GM23338 (cell line): ENCODE data around the gene PRKAR1B. TPM values are rescaled to one million over a fixed set of nuclear protein-coding genes. Genes with fewer than 3 reads are reported as not detected.

Experiments used
- ATAC-seq: fragments of 200-7000 bp; cut with Tn5 transposase; 3 replicates; pipeline ENCODE4 v1.9.1; 2020
- DNase-seq: peaks from one replicate; pipeline ENCODE4 v3.0.0-alpha.2; 2015; ENCODE audit warnings: low spot score
- H2AFZ ChIP-seq: fragments of 200-600 bp; sonication (generic); 2 replicates; pipeline ENCODE4 v1.8.0; 2016; ENCODE audit warnings: antibody characterized with exemption, mild to moderate bottlenecking, moderate library complexity
- H3F3A ChIP-seq: fragments of 200-600 bp; sonication (generic); replicated peaks from 2 replicates; pipeline ENCODE4 v1.8.0; 2017; ENCODE audit warnings: antibody characterized with exemption, mixed run types, low read depth
- H3K27ac ChIP-seq: fragments of 200-600 bp; sonication (generic); 2 replicates; pipeline ENCODE4 v1.6.1; 2016; ENCODE audit warnings: low read depth
- H3K27me3 ChIP-seq: fragments of 200-600 bp; sonication (generic); 2 replicates; pipeline ENCODE4 v1.8.0; 2016; ENCODE audit warnings: mild to moderate bottlenecking, mixed run types, moderate library complexity; ENCODE audit not compliant: insufficient read depth
- H3K36me3 ChIP-seq: fragments of 200-600 bp; sonication (generic); 2 replicates; pipeline ENCODE4 v1.8.0; 2016; ENCODE audit warnings: mild to moderate bottlenecking; ENCODE audit not compliant: insufficient read depth
- H3K4me1 ChIP-seq: fragments of 200-600 bp; sonication (generic); 2 replicates; pipeline ENCODE4 v1.8.0; 2016; ENCODE audit warnings: mild to moderate bottlenecking, moderate library complexity; ENCODE audit not compliant: insufficient read depth
- H3K4me2 ChIP-seq: fragments of 200-600 bp; sonication (generic); 2 replicates; pipeline ENCODE4 v1.7.1; 2017; ENCODE audit warnings: mixed run types
- H3K4me3 ChIP-seq: fragments of 200-600 bp; sonication (generic); 2 replicates; pipeline ENCODE4 v1.6.1; 2016; ENCODE audit warnings: mixed run types
- H3K79me2 ChIP-seq: fragments of 200-600 bp; sonication (generic); replicated peaks from 2 replicates; pipeline ENCODE4 v1.8.0; 2017; ENCODE audit warnings: mild to moderate bottlenecking; ENCODE audit not compliant: insufficient read depth
- H3K9me2 ChIP-seq: fragments of 200-600 bp; sonication (generic); 2 replicates; pipeline ENCODE4 v1.8.0; 2017; ENCODE audit not compliant: insufficient read depth
- H4K20me1 ChIP-seq: fragments of 200-600 bp; sonication (generic); replicated peaks from 2 replicates; pipeline ENCODE4 v1.8.0; 2017; ENCODE audit warnings: mild to moderate bottlenecking; ENCODE audit not compliant: insufficient read depth
- H3K27ac Mint-ChIP-seq: 2 replicates; pipeline ENCODE4 v1.8.0; 2020; ENCODE audit warnings: inconsistent platforms, mild to moderate bottlenecking, moderate library complexity, mixed read lengths
- H3K27me3 Mint-ChIP-seq: 3 replicates; pipeline ENCODE4 v1.8.0; 2022; ENCODE audit warnings: low read depth, mild to moderate bottlenecking, moderate library complexity, mixed read lengths, inconsistent platforms; ENCODE audit not compliant: insufficient read depth, poor library complexity
- H3K36me3 Mint-ChIP-seq: 3 replicates; pipeline ENCODE4 v1.8.0; 2021; ENCODE audit warnings: low read depth, mild to moderate bottlenecking, inconsistent platforms, moderate library complexity, mixed read lengths
- H3K4me1 Mint-ChIP-seq: 3 replicates; pipeline ENCODE4 v1.8.0; 2020; ENCODE audit warnings: mild to moderate bottlenecking, inconsistent platforms, mixed read lengths
- H3K4me3 Mint-ChIP-seq: 3 replicates; pipeline ENCODE4 v1.8.0; 2021; ENCODE audit warnings: moderate library complexity, mild to moderate bottlenecking, inconsistent platforms, mixed read lengths
- H3K9me3 Mint-ChIP-seq: 3 replicates; pipeline ENCODE4 v1.8.0; 2020; ENCODE audit warnings: moderate library complexity, mild to moderate bottlenecking, inconsistent platforms, mixed read lengths
- CREB1 ChIP-seq: fragments of 250-450 bp; sonication (Bioruptor Pico); IDR thresholded peaks from 2 replicates; pipeline ENCODE4 v1.5.0; 2020; ENCODE audit warnings: low read depth, mild to moderate bottlenecking, moderate library complexity
- ETS1 ChIP-seq: IDR thresholded peaks from 2 replicates; pipeline ENCODE4 v1.6.1; 2016; ENCODE audit warnings: antibody characterized with exemption
- EZH2 ChIP-seq: fragments of 200-600 bp; sonication (generic); IDR thresholded peaks from one replicate; pipeline ENCODE4 v1.8.0; 2017; ENCODE audit warnings: antibody characterized with exemption, mild to moderate bottlenecking, low read depth; ENCODE audit not compliant: unreplicated experiment
- JUNB ChIP-seq: IDR thresholded peaks from one replicate; pipeline ENCODE4 v1.6.1; 2016; ENCODE audit warnings: antibody characterized with exemption; ENCODE audit not compliant: unreplicated experiment
- NANOG ChIP-seq: IDR thresholded peaks from 2 replicates; pipeline ENCODE4 v1.6.1; 2016; ENCODE audit warnings: antibody characterized with exemption, borderline replicate concordance
- POLR2AphosphoS5 ChIP-seq: IDR thresholded peaks from 2 replicates; pipeline ENCODE4 v1.6.1; 2016; ENCODE audit warnings: antibody characterized with exemption, low read depth
- STAT1 ChIP-seq: IDR thresholded peaks from one replicate; pipeline ENCODE4 v1.6.1; 2016; ENCODE audit warnings: antibody characterized with exemption; ENCODE audit not compliant: unreplicated experiment
- ZNF114 ChIP-seq: fragments of 250-450 bp; sonication (Bioruptor Pico); IDR thresholded peaks from 2 replicates; pipeline ENCODE4 v1.5.0; 2020; ENCODE audit warnings: mild to moderate bottlenecking, moderate library complexity
- ZNF462 ChIP-seq: fragments of 250-450 bp; sonication (Bioruptor Pico); IDR thresholded peaks from 2 replicates; pipeline ENCODE4 v1.5.0; 2020; ENCODE audit warnings: mild to moderate bottlenecking, moderate library complexity
- polyA plus RNA-seq: library from polyadenylated mRNA; unstranded; fragments of >200 nt; fragmentation: Nextera tagmentation; extraction: Ambion mirVana; gene quantifications from 2 replicates; pipeline ENCODE4 v1.2.1, GENCODE V29; 2016
- total RNA-seq: library from RNA; depleted of rRNA; stranded (reverse); fragments of >200 nt; shearing (Covaris generic); gene quantifications from 2 replicates; pipeline ENCODE4 v1.2.3, GENCODE V29; 2014
- TF ChIP-seq, protein P1 (sequence below): IDR thresholded peaks from one replicate; pipeline ENCODE4 v1.6.1; 2018; ENCODE audit warnings: antibody characterized with exemption; ENCODE audit not compliant: unreplicated experiment

PRKAR1B gene
- total and polyA plus RNA-seq, 2 experiments from 2014 or later, result 35.7 to 36.7 TPM

GRCh38 chr7:685540-685939, 41.5 kb downstream of the PRKAR1B start (continued):
- no peak for TF ChIP-seq STAT1
- TF ChIP-seq, protein P1, sequence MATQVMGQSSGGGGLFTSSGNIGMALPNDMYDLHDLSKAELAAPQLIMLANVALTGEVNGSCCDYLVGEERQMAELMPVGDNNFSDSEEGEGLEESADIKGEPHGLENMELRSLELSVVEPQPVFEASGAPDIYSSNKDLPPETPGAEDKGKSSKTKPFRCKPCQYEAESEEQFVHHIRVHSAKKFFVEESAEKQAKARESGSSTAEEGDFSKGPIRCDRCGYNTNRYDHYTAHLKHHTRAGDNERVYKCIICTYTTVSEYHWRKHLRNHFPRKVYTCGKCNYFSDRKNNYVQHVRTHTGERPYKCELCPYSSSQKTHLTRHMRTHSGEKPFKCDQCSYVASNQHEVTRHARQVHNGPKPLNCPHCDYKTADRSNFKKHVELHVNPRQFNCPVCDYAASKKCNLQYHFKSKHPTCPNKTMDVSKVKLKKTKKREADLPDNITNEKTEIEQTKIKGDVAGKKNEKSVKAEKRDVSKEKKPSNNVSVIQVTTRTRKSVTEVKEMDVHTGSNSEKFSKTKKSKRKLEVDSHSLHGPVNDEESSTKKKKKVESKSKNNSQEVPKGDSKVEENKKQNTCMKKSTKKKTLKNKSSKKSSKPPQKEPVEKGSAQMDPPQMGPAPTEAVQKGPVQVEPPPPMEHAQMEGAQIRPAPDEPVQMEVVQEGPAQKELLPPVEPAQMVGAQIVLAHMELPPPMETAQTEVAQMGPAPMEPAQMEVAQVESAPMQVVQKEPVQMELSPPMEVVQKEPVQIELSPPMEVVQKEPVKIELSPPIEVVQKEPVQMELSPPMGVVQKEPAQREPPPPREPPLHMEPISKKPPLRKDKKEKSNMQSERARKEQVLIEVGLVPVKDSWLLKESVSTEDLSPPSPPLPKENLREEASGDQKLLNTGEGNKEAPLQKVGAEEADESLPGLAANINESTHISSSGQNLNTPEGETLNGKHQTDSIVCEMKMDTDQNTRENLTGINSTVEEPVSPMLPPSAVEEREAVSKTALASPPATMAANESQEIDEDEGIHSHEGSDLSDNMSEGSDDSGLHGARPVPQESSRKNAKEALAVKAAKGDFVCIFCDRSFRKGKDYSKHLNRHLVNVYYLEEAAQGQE, result no peak
- no peak for TF ChIP-seq EZH2
- TF ChIP-seq ETS1, result no peak

DNA sequence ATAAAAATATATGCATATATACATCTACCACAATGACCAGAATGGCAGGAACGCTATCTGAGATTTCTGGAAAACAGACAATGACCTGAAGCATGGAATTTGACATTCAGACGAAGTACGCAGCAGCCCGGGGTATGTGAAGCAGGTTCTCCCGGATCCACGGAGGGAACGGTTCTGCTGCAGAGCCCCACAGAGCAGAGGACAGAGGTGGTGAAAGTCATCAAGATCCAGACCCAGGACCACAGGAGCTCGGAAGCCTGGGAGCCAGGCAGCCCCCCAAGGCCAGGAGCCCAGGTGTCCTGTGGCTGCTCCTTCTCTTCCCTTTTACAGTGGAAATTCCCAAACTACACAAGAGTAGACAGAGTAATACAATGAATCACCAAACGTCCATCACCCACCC, 42.7 kb downstream of the PRKAR1B start:
- no peak overlapping the region for H2AFZ ChIP-seq
- no peak for DNase-seq
- H3K4me3 ChIP-seq, result no peak overlapping the region
- no peaks in the 10 kb centered on the region for H3F3A ChIP-seq
- no peaks in the 10 kb centered on the region for H3K9me2 ChIP-seq
- Mint-ChIP-seq H3K36me3 (peaks cover 87% of the 10 kb centered on the region), H3K4me3 (no peak overlapping the region), H3K27me3 (peaks cover 8% of the 10 kb centered on the region), H3K4me1 (no peaks in the 10 kb centered on the region), H3K27ac (no peak overlapping the region), H3K9me3 (peaks cover 48% of the 10 kb centered on the region)
- no peak overlapping the region for H3K27ac ChIP-seq
- peaks cover 12% of the 10 kb centered on the region for H3K36me3 ChIP-seq
- no peak for ATAC-seq
- peaks cover 14% of the 10 kb centered on the region for H3K79me2 ChIP-seq
- no peaks in the 10 kb centered on the region for H3K4me1 ChIP-seq
- H4K20me1 ChIP-seq, result 0 out of 2 replicates have a peak, but pooled peaks cover 6% of the 10 kb centered on the region
- H3K4me2 ChIP-seq, result no peak overlapping the region
- no peaks in the 10 kb centered on the region for H3K27me3 ChIP-seq
- no peak for TF ChIP-seq ZNF114 (CRISPR knock-in tag)
- TF ChIP-seq EZH2, result no peak
- TF ChIP-seq ZNF462, result no peak
- TF ChIP-seq STAT1, result no peak
- TF ChIP-seq, protein P1, result no peak
- no peak for TF ChIP-seq NANOG
- no peak for TF ChIP-seq JUNB
- no peak for TF ChIP-seq POLR2AphosphoS5
- no peak for TF ChIP-seq CREB1 (CRISPR knock-in tag)
